Hepatocyte (in vitro differentiated cells): Measurements from ENCODE around the gene PYCR2.

Experiments used
- EZH2 ChIP-seq: fragments of 200-600 bp; sonication (generic); IDR thresholded peaks from 2 replicates; pipeline ENCODE4 v1.6.1; 2016; ENCODE audit warnings: antibody characterized with exemption, mild to moderate bottlenecking, borderline replicate concordance
- TF ChIP-seq, protein P1 (sequence below): fragments of 200-600 bp; sonication (generic); IDR thresholded peaks from 2 replicates; pipeline ENCODE4 v1.5.1; 2016; ENCODE audit warnings: antibody characterized with exemption, mild to moderate bottlenecking; ENCODE audit not compliant: poor library complexity

DNA sequence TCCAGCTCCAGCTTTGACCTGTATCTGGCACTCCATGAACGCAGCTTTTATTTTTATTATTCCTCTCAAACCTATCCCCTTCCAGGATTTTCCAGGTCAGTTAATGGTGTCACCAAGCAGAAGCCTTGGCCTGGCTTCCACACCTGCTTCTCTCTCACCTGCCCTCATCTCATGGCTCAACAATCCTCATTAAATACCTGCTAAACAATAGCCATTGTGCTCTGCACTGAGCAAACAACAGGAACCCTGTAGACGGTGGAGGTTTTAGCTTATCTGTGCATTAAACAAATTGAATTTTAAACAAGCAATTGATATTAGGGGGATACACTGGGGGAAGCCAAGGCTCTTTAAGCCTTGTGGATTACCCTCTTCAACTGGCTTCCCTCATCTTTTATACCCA lies 15.3 kb downstream of the PYCR2 start:
- TF ChIP-seq, protein P1, sequence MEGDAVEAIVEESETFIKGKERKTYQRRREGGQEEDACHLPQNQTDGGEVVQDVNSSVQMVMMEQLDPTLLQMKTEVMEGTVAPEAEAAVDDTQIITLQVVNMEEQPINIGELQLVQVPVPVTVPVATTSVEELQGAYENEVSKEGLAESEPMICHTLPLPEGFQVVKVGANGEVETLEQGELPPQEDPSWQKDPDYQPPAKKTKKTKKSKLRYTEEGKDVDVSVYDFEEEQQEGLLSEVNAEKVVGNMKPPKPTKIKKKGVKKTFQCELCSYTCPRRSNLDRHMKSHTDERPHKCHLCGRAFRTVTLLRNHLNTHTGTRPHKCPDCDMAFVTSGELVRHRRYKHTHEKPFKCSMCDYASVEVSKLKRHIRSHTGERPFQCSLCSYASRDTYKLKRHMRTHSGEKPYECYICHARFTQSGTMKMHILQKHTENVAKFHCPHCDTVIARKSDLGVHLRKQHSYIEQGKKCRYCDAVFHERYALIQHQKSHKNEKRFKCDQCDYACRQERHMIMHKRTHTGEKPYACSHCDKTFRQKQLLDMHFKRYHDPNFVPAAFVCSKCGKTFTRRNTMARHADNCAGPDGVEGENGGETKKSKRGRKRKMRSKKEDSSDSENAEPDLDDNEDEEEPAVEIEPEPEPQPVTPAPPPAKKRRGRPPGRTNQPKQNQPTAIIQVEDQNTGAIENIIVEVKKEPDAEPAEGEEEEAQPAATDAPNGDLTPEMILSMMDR, result no peak
- TF ChIP-seq EZH2, result no peak
